Lower lobe of right lung (tissue), 2 donors: ENCODE measurements around the gene FAM98C. TPM values are rescaled to one million over a fixed set of nuclear protein-coding genes. Genes with fewer than 3 reads are reported as not detected.
A peak's percentile ranks its signal among the peaks of the same experiment; 100 is the strongest.

Experiments
- ATAC-seq, 2 donors: fragments of 200-7000 bp; cut with Tn5 transposase; one replicate each; pipeline ENCODE4 v1.9.1; 2020 to 2022; ENCODE audit warnings: mild to moderate bottlenecking in 2 of 2, moderate library complexity in 2 of 2
- DNase-seq: peaks from one replicate; pipeline ENCODE4 v3.0.0-alpha.2; 2020
- H3K27ac ChIP-seq: fragments of 200-600 bp; one replicate; pipeline ENCODE4 v1.8.0; 2022
- H3K27me3 ChIP-seq: fragments of 200-600 bp; one replicate; pipeline ENCODE4 v1.8.0; 2022; ENCODE audit warnings: low read depth
- H3K36me3 ChIP-seq: fragments of 200-600 bp; one replicate; pipeline ENCODE4 v1.8.0; 2022; ENCODE audit warnings: mild to moderate bottlenecking
- H3K4me1 ChIP-seq: fragments of 200-600 bp; one replicate; pipeline ENCODE4 v1.8.0; 2022
- H3K4me3 ChIP-seq: fragments of 200-600 bp; one replicate; pipeline ENCODE4 v1.8.0; 2022; ENCODE audit warnings: mild to moderate bottlenecking
- H3K9me3 ChIP-seq: fragments of 200-600 bp; one replicate; pipeline ENCODE4 v1.8.0; 2022
- intact Hi-C: fragments of 100-400 bp; cut with DNase I; formaldehyde crosslinking; loops from one replicate; pipeline ENCODE4 v1.11.0; 2022
- total RNA-seq: library from RNA; stranded (reverse); fragmentation: NEBNext Ultra II Directional; extraction: Animal tissue kit (Norgen Biotek cat#: 25700); gene quantifications from one replicate; pipeline ENCODE4 v1.2.1, GENCODE V29; 2021
- TF ChIP-seq, protein P1 (sequence below): fragments of 200-600 bp; IDR thresholded peaks from one replicate; pipeline ENCODE4 v1.8.0; 2022; ENCODE audit warnings: antibody characterized with exemption, mild to moderate bottlenecking
- donor health status: DM: no; HTN: yes; CAD: no; lungs with severe emphysema.

The FAM98C gene
- total RNA-seq, 1 donor from 2014 or later = 21.1 TPM

DNA sequence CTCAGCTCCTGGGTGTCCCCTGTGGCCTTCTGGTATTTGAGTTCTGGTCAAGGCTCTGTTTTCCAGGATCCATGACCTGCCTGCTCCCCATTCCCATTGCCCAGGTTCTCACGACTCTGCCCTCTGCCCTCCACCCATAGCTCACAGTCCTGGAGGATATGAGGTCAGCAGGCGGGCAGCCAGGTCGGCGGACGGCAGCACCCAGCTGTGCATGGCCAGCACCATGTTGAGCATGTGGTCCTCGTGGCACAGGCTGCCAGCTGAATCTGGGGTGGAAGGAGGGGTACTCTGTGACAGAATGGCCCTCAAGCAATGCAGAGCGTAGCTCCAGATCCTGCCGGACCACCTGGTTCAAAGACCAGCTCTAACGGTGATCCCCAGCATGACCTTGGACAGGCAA, 18.0 kb downstream of the FAM98C start:
- Histone ChIP-seq H3K27me3 (peaks cover 5% of the 10 kb centered on the region), H3K4me1 (peaks cover 12% of the 10 kb centered on the region), H3K27ac (no peak overlapping the region), H3K36me3 (no peaks in the 10 kb centered on the region), H3K4me3 (no peak overlapping the region), H3K9me3 (no peaks in the 10 kb centered on the region)
- TF ChIP-seq, protein P1, sequence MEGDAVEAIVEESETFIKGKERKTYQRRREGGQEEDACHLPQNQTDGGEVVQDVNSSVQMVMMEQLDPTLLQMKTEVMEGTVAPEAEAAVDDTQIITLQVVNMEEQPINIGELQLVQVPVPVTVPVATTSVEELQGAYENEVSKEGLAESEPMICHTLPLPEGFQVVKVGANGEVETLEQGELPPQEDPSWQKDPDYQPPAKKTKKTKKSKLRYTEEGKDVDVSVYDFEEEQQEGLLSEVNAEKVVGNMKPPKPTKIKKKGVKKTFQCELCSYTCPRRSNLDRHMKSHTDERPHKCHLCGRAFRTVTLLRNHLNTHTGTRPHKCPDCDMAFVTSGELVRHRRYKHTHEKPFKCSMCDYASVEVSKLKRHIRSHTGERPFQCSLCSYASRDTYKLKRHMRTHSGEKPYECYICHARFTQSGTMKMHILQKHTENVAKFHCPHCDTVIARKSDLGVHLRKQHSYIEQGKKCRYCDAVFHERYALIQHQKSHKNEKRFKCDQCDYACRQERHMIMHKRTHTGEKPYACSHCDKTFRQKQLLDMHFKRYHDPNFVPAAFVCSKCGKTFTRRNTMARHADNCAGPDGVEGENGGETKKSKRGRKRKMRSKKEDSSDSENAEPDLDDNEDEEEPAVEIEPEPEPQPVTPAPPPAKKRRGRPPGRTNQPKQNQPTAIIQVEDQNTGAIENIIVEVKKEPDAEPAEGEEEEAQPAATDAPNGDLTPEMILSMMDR = no peak
- ATAC-seq (no peak), DNase-seq (no peak)
- intact Hi-C loops = no loop called here

DNA sequence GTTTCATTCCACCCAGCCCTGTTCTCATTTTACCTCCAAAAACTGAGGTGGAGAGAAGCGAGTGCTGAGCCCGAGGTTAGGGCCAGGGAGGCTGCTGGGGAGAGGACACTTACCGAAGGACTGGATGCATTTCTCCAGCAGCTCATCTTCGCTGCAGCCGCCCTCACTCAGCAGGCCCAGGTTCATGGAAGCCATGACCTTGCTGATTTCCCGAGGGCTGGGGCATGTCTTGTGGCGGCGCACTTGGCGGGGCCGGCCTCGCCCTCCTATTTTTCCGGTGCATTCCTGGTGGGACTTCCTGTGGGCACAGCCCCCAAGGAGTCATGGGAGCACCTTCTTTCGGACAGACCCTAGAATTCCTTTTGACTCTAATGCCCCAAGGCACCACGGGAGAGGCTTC, 19.0 kb downstream of the FAM98C start:
- Histone ChIP-seq H3K27me3 (peaks cover 5% of the 10 kb centered on the region), H3K9me3 (no peaks in the 10 kb centered on the region), H3K27ac (no peak overlapping the region), H3K4me1 (peaks cover 12% of the 10 kb centered on the region), H3K36me3 (no peaks in the 10 kb centered on the region), H3K4me3 (no peak overlapping the region)
- TF ChIP-seq, protein P1 = no peak
- ATAC-seq = no peak
- intact Hi-C loops = no loop called here
- no peak for DNase-seq

- Histone ChIP-seq H3K36me3 (no peaks in the 10 kb centered on the region), H3K9me3 (no peaks in the 10 kb centered on the region), H3K4me3 (no peak overlapping the region), H3K27ac (no peak overlapping the region), H3K27me3 (peaks cover 5% of the 10 kb centered on the region), H3K4me1 (peaks cover 10% of the 10 kb centered on the region)
- TF ChIP-seq, protein P1 = no peak
- DNase-seq (no peak), ATAC-seq (no peak)
- intact Hi-C loops = no loop called here
Measured at GRCh38 chr19:38422438-38422837, 19.5 kb downstream of the FAM98C start.

GRCh38 chr19:38424272-38424671, 21.4 kb downstream of the FAM98C start:
- DNase-seq (no peak), ATAC-seq (no peak)
- TF ChIP-seq, protein P1 = no peak
- intact Hi-C loops = no loop called here
- no peaks in the 10 kb centered on the region for H3K4me1 ChIP-seq
- H3K27ac ChIP-seq = no peak overlapping the region
- no peak overlapping the region for H3K4me3 ChIP-seq
- no peaks in the 10 kb centered on the region for H3K9me3 ChIP-seq
- peaks cover 5% of the 10 kb centered on the region for H3K27me3 ChIP-seq
- no peaks in the 10 kb centered on the region for H3K36me3 ChIP-seq

DNA sequence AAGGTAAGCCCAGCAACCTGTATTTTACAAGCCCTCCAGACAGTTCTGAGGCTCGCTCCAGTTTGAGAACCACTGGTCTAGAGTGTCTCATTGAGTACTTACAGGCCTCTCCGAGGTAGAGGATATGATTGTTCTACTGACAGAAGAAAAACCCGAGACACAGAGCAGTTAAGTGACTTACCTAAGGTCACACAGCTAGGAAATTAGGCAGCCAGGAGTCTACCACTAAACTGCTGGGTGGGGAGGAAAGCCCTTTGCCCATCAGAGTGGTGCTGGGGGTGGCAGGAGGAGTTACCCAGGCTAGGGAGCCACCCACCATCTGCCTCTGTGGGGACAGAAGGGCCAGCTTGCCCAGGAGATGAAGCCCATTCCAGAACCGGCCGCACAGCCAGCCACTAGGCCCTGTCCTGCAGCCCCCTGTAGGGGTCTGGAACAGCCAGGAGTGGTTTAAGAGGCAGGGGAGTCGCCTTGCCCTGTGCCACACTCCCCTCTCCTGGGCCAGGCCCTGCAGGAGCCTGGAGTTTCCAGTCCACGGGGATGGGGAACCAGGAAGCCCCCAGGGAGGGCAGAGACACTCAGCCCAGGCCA, 22.4 kb downstream of the FAM98C start:
- Histone ChIP-seq H3K4me3 (peak overlapping the region; percentile 52), H3K9me3 (no peaks in the 10 kb centered on the region), H3K36me3 (no peaks in the 10 kb centered on the region), H3K27ac (peak overlapping the region; percentile 66), H3K27me3 (peaks cover 5% of the 10 kb centered on the region), H3K4me1 (no peaks in the 10 kb centered on the region)
- intact Hi-C loops = no loop called here
- DNase-seq = no peak
- TF ChIP-seq, protein P1 = no peak
- peak in 1 of 2 donors; percentile 29 for ATAC-seq
